Lower lobe of right lung (tissue), 2 donors: ENCODE data around the gene SOCS3. TPM values are rescaled to one million over a fixed set of nuclear protein-coding genes. Genes with fewer than 3 reads are reported as not detected.
A peak's percentile ranks its signal among the peaks of the same experiment; 100 is the strongest.

ENCODE experiments used
- ATAC-seq, 2 donors: fragments of 200-7000 bp; cut with Tn5 transposase; one replicate each; pipeline ENCODE4 v1.9.1; 2020 to 2022; ENCODE audit warnings: mild to moderate bottlenecking in 2 of 2, moderate library complexity in 2 of 2
- DNase-seq: peaks from one replicate; pipeline ENCODE4 v3.0.0-alpha.2; 2020
- H3K27ac ChIP-seq: fragments of 200-600 bp; one replicate; pipeline ENCODE4 v1.8.0; 2022
- H3K27me3 ChIP-seq: fragments of 200-600 bp; one replicate; pipeline ENCODE4 v1.8.0; 2022; ENCODE audit warnings: low read depth
- H3K36me3 ChIP-seq: fragments of 200-600 bp; one replicate; pipeline ENCODE4 v1.8.0; 2022; ENCODE audit warnings: mild to moderate bottlenecking
- H3K4me1 ChIP-seq: fragments of 200-600 bp; one replicate; pipeline ENCODE4 v1.8.0; 2022
- H3K4me3 ChIP-seq: fragments of 200-600 bp; one replicate; pipeline ENCODE4 v1.8.0; 2022; ENCODE audit warnings: mild to moderate bottlenecking
- H3K9me3 ChIP-seq: fragments of 200-600 bp; one replicate; pipeline ENCODE4 v1.8.0; 2022
- intact Hi-C: fragments of 100-400 bp; cut with DNase I; formaldehyde crosslinking; loops from one replicate; pipeline ENCODE4 v1.11.0; 2022
- total RNA-seq: library from RNA; stranded (reverse); fragmentation: NEBNext Ultra II Directional; extraction: Animal tissue kit (Norgen Biotek cat#: 25700); gene quantifications from one replicate; pipeline ENCODE4 v1.2.1, GENCODE V29; 2021
- TF ChIP-seq, protein P1 (sequence below): fragments of 200-600 bp; IDR thresholded peaks from one replicate; pipeline ENCODE4 v1.8.0; 2022; ENCODE audit warnings: antibody characterized with exemption, mild to moderate bottlenecking
- donor health status: DM: no; HTN: yes; CAD: no; lungs with severe emphysema.

SOCS3 gene
- total RNA-seq, 1 donor from 2014 or later = 69.5 TPM

GRCh38 chr17:78390241-78391050 is 30.6 kb upstream of the SOCS3 start:
- no peaks in the 10 kb centered on the region for H3K9me3 ChIP-seq
- H3K27ac ChIP-seq = peak overlapping the region; percentile 84
- intact Hi-C loops = no loop called here
- H3K36me3 ChIP-seq = peaks cover 38% of the 10 kb centered on the region
- TF ChIP-seq, protein P1, sequence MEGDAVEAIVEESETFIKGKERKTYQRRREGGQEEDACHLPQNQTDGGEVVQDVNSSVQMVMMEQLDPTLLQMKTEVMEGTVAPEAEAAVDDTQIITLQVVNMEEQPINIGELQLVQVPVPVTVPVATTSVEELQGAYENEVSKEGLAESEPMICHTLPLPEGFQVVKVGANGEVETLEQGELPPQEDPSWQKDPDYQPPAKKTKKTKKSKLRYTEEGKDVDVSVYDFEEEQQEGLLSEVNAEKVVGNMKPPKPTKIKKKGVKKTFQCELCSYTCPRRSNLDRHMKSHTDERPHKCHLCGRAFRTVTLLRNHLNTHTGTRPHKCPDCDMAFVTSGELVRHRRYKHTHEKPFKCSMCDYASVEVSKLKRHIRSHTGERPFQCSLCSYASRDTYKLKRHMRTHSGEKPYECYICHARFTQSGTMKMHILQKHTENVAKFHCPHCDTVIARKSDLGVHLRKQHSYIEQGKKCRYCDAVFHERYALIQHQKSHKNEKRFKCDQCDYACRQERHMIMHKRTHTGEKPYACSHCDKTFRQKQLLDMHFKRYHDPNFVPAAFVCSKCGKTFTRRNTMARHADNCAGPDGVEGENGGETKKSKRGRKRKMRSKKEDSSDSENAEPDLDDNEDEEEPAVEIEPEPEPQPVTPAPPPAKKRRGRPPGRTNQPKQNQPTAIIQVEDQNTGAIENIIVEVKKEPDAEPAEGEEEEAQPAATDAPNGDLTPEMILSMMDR = no peak
- ATAC-seq (no peak), DNase-seq (no peak)
- no peak overlapping the region for H3K4me3 ChIP-seq
- no peaks in the 10 kb centered on the region for H3K27me3 ChIP-seq
- peaks cover 84% of the 10 kb centered on the region for H3K4me1 ChIP-seq

DNA sequence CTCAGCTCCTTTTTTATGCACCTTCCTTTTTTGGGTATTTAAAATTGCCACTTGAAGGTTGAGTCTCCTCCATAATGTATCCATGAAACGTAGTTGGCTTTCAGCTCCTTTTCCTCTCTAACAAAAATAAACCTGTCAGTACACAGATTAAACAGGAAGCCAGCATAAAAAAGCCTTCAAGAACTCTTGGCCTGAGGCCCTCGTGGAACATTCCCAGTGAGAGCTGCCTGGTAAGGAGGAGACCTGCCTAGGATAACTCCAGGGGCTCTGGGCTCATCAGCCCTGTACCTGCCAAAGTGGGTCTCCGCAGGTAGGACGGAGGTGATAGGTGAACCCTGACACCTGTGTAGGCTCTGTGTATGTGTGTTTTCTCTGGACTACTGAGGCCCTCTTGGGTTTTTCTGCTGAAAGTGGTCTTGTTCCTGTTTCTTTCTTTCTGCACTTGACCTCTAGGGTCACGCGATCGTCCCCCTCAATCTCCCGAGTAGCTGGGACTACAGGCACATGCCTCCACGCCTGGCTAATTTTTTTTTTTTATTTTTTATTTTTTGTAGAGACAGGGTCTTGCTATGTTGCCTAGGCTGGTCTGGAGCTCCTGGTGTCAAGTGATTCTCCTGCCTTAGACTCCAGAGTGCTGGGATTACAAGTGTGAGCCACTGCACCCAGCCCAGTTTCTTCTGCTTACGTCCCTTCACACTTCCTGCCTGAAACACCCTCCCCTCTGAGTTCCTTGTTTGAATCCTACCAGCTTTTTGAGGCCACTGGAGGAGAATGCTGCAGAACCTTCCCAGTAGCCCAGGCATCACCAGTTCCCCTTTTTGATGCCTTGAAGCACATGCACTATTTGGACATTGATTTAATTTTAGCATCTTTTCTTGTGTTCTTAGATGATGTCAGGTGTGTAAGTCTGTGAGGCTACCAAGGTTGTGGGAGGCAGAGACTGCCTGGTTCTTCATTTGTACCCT is 28.4 kb upstream of the SOCS3 start:
- DNase-seq (no peak), ATAC-seq (peak; percentile 45 to 61)
- Histone ChIP-seq H3K27me3 (no peaks in the 10 kb centered on the region), H3K4me3 (peak overlapping the region; percentile 9), H3K36me3 (peaks cover 18% of the 10 kb centered on the region), H3K9me3 (no peaks in the 10 kb centered on the region), H3K4me1 (peaks cover 94% of the 10 kb centered on the region), H3K27ac (peak overlapping the region; percentile 84)
- intact Hi-C loops = no loop called here
- TF ChIP-seq, protein P1 = no peak

- H3K4me1 ChIP-seq = peaks cover 100% of the 10 kb centered on the region
- no peaks in the 10 kb centered on the region for H3K9me3 ChIP-seq
- peak overlapping the region; percentile 7 for H3K4me3 ChIP-seq
- H3K36me3 ChIP-seq = no peaks in the 10 kb centered on the region
- peak overlapping the region; percentile 67 for H3K27ac ChIP-seq
- TF ChIP-seq, protein P1 = no peak
- intact Hi-C loops = no loop called here
- no peak for DNase-seq
- ATAC-seq = no peak
- H3K27me3 ChIP-seq = no peaks in the 10 kb centered on the region
Measured at GRCh38 chr17:78384479-78385175, 24.8 kb upstream of the SOCS3 start.

DNA sequence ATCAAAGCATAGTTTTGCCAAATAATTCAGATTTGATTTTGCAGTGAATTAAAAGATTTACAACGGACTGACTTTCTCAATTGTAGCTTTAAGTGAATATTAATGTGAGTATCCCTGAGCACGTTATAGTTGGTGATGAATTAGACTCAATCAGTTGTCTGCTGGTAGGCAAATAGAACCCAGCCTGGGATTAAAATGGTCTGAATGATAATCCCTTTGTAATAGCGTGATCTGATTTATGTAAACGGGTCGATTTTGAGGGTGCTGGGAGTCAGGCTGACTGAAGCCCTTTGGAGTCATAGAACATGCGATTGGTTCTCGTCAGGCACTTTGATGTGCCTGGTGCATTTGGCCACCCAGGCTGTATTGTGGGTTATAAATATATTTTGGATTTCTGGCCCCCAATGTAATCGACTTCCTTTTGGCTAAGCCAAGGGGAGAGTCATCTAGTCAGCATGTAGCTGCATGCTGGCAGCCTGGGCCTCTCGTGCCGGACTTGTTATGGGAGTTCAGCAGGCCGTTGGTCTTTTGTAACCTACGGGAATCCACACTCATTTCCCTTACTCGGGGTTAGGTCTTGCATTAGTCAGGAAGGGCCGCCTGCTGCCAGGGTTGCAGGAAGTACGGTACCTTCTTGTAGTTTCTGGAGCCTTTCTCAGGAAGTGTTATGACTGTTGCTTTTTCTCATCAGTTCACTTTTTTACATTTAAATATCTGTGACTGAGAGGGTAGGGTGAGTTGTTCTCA is 24.0 kb upstream of the SOCS3 start:
- Histone ChIP-seq H3K9me3 (no peaks in the 10 kb centered on the region), H3K4me3 (peak overlapping the region; percentile 2), H3K36me3 (no peaks in the 10 kb centered on the region), H3K4me1 (peaks cover 97% of the 10 kb centered on the region), H3K27ac (peak overlapping the region; percentile 67), H3K27me3 (no peaks in the 10 kb centered on the region)
- intact Hi-C loops = no loop called here
- TF ChIP-seq, protein P1 = no peak
- DNase-seq (peak; percentile 90), ATAC-seq (peak; percentile 71 to 78)
